ENCODE data around the gene STX5.
"Not testable (repeated sequence)": the region's sequence is repeated elsewhere in the genome, so short reads cannot be mapped to it uniquely, and the experiment has no call there.

STX5 gene

GRCh38 chr11:62854013-62854824, 22.4 kb upstream of the STX5 start:
- DNase-seq (ENCODE audit: low read depth) = no peak

GRCh38 chr11:62853279-62853965, 21.6 kb upstream of the STX5 start:
- DNase-seq (ENCODE audit: low read depth) = no peak

- DNase-seq (ENCODE audit: low read depth) = no peak
These were observed 20.8 kb upstream of the STX5 start for GRCh38 chr11:62852523-62853188.

GRCh38 chr11:62851807-62852522, 20.1 kb upstream of the STX5 start:
- no peak for DNase-seq (ENCODE audit: low read depth)

GRCh38 chr11:62850911-62851806, 19.3 kb upstream of the STX5 start:
- no peak for DNase-seq (ENCODE audit: low read depth)

GRCh38 chr11:62847767-62848314, 16.0 kb upstream of the STX5 start:
- DNase-seq (ENCODE audit: low read depth) = no peak

GRCh38 chr11:62846177-62846576, 14.3 kb upstream of the STX5 start:
- DNase-seq (ENCODE audit: low read depth) = no peak

GRCh38 chr11:62844154-62844553, 12.3 kb upstream of the STX5 start:
- no peak for DNase-seq (ENCODE audit: low read depth)

- DNase-seq (ENCODE audit: low read depth) = no peak
These were observed 11.6 kb upstream of the STX5 start for GRCh38 chr11:62843466-62843865.

- not testable (repeated sequence) for DNase-seq (ENCODE audit: low read depth)
These were observed 11.0 kb upstream of the STX5 start for GRCh38 chr11:62842891-62843290.

GRCh38 chr11:62842171-62842741, 10.4 kb upstream of the STX5 start:
- DNase-seq (ENCODE audit: low read depth) = no peak

GRCh38 chr11:62841361-62842170, 9.7 kb upstream of the STX5 start:
- DNase-seq (ENCODE audit: low read depth) = peak; percentile 67

- DNase-seq (ENCODE audit: low read depth) = peak; percentile 76
These were observed 9.0 kb upstream of the STX5 start for GRCh38 chr11:62840721-62841360.

- DNase-seq (ENCODE audit: low read depth) = peak; percentile 89
These were observed 7.4 kb upstream of the STX5 start, which contains the start of gene WDR74 for GRCh38 chr11:62839050-62839945. Gene WDR74 (minus strand): TSS chr11:62839590. CDS start chr11:62839570, 20 bp downstream.

- no peak for DNase-seq (ENCODE audit: low read depth)
These were observed 3.5 kb upstream of the STX5 start for GRCh38 chr11:62835336-62835735.

- no peak for DNase-seq (ENCODE audit: low read depth)
These were observed 734 bp upstream of the STX5 start, which contains the start of gene TEX54 for GRCh38 chr11:62832336-62833234. Gene TEX54 (minus strand): TSS chr11:62832841.
